ENCODE results near the gene ANKRD55.

GRCh38 chr5:56071470-56071869, 161.7 kb downstream of the ANKRD55 start:
- TF ChIP-seq CTCF (IDR thresholded peaks at IDR 0.05) (no peak), EZH2 (IDR thresholded peaks at IDR 0.05) (no peak)

Data from neural progenitor cell (in vitro differentiated cells).